Hepatocyte (in vitro differentiated cells): ENCODE results near the gene SDCBP2.

Experiments
- EZH2 ChIP-seq: fragments of 200-600 bp; sonication (generic); IDR thresholded peaks from 2 replicates; pipeline ENCODE4 v1.6.1; 2016; ENCODE audit warnings: antibody characterized with exemption, mild to moderate bottlenecking, borderline replicate concordance
- TF ChIP-seq, protein P1 (sequence below): fragments of 200-600 bp; sonication (generic); IDR thresholded peaks from 2 replicates; pipeline ENCODE4 v1.5.1; 2016; ENCODE audit warnings: antibody characterized with exemption, mild to moderate bottlenecking; ENCODE audit not compliant: poor library complexity

DNA sequence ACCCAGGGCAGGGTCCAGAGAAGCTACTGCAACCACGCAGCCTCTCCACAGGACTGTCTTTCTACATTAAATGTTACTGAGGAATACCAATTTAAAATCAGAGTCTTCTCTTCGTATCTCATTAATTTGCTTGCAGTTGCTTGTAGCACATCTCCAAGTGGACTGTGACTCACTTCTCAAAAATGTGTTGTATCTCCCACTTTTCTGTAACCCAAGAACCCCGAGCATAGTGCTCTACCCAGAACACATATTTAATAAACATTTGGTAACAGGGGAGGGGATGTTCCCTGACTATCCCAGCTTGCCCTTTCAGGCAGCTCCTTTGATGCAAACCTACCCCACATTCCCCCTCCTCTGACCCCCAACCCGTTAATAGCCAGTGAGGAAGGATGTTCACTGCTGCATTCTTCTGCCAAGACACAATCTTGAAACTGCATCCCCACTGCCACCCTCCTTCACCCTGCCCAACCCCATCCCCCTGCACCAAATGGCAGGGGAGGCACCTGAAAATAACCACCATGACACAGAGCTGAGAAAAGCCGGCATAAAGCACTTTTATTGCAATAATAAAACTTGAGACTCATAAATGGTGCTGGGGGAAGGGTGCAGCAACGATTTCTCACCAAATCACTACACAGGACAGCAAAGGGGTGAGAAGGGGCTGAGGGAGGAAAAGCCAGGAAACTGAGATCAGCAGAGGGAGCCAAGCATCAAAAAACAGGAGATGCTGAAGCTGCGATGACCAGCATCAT is 39.7 kb upstream of the SDCBP2 start:
- TF ChIP-seq, protein P1, sequence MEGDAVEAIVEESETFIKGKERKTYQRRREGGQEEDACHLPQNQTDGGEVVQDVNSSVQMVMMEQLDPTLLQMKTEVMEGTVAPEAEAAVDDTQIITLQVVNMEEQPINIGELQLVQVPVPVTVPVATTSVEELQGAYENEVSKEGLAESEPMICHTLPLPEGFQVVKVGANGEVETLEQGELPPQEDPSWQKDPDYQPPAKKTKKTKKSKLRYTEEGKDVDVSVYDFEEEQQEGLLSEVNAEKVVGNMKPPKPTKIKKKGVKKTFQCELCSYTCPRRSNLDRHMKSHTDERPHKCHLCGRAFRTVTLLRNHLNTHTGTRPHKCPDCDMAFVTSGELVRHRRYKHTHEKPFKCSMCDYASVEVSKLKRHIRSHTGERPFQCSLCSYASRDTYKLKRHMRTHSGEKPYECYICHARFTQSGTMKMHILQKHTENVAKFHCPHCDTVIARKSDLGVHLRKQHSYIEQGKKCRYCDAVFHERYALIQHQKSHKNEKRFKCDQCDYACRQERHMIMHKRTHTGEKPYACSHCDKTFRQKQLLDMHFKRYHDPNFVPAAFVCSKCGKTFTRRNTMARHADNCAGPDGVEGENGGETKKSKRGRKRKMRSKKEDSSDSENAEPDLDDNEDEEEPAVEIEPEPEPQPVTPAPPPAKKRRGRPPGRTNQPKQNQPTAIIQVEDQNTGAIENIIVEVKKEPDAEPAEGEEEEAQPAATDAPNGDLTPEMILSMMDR = no peak
- no peak for TF ChIP-seq EZH2
